K562 (cell line): ENCODE results near the gene FHIP1B.

ENCODE experiments used
- ATF3 ChIP-seq, 2 experiments: fragments of 450-650 bp in 1 of 2; sonication (generic) in 1 of 2; formaldehyde crosslinking in 1 of 2; IDR thresholded peaks in 1 of 2; conservative IDR thresholded peaks in 1 of 2; 2 replicates each; pipeline versions ENCODE4 v1.6.1 to v1.8.1; 2016 to 2023; ENCODE audit warnings: mild to moderate bottlenecking in 2 of 2, moderate library complexity in 2 of 2, inconsistent platforms in 1 of 2, missing genetic modification reagents in 1 of 2
- CTCF ChIP-seq, 3 experiments: IDR thresholded peaks in 2 of 3; conservative IDR thresholded peaks in 1 of 3; 2 replicates each; pipeline ENCODE4 v1.5.1; 2011 to 2012; ENCODE audit warnings: low read length in 3 of 3, mild to moderate bottlenecking in 3 of 3, control low read depth in 2 of 3, improper control_type of control experiment in 1 of 3, inconsistent platforms in 1 of 3, low read depth in 1 of 3, mixed read lengths in 1 of 3, moderate library complexity in 1 of 3; ENCODE audit not compliant: insufficient read depth in 2 of 3
- IRF1 ChIP-seq: sonication (generic); formaldehyde crosslinking; IDR thresholded peaks from 2 replicates; pipeline ENCODE4 v1.8.0; 2022; ENCODE audit warnings: missing genetic modification reagents, mild to moderate bottlenecking, borderline replicate concordance
- RB1 ChIP-seq: fragments of 450-650 bp; IDR thresholded peaks from 2 replicates; pipeline ENCODE4 v1.6.1; 2017; ENCODE audit warnings: low read depth, mild to moderate bottlenecking

GRCh38 chr11:6219359-6219758, 15.1 kb downstream of the FHIP1B start:
- no peak for TF ChIP-seq CTCF (IDR thresholded peaks at IDR 0.05 in 2 of 3, conservative IDR thresholded peaks at IDR 0.05 in 1 of 3; ENCODE audit: insufficient read depth in 2 of 3, low read depth in 1 of 3, low read length in 3 of 3)
- TF ChIP-seq IRF1 (CRISPR knock-in tag), result no peak
- no peak for TF ChIP-seq ATF3 (IDR thresholded peaks at IDR 0.05)
- TF ChIP-seq ATF3 (CRISPR knock-in tag; conservative IDR thresholded peaks at IDR 0.05), result no peak
- TF ChIP-seq RB1, result no peak
